Measurements from ENCODE around the gene HSD17B8.

The HSD17B8 gene

GRCh38 chr6:33160096-33160495 is 44.4 kb upstream of the HSD17B8 start:
- no peak for TF ChIP-seq CTCF (IDR thresholded peaks at IDR 0.05; ENCODE audit: insufficient read depth, low read length)
- no peak for TF ChIP-seq SPI1 (IDR thresholded peaks at IDR 0.05; ENCODE audit: borderline replicate concordance, low read depth)
- TF ChIP-seq GABPA (IDR thresholded peaks at IDR 0.05; ENCODE audit: low read depth) = no peak
- no peak for TF ChIP-seq POLR2AphosphoS5 (IDR thresholded peaks at IDR 0.05; ENCODE audit: low read depth)
- TF ChIP-seq, protein P1, sequence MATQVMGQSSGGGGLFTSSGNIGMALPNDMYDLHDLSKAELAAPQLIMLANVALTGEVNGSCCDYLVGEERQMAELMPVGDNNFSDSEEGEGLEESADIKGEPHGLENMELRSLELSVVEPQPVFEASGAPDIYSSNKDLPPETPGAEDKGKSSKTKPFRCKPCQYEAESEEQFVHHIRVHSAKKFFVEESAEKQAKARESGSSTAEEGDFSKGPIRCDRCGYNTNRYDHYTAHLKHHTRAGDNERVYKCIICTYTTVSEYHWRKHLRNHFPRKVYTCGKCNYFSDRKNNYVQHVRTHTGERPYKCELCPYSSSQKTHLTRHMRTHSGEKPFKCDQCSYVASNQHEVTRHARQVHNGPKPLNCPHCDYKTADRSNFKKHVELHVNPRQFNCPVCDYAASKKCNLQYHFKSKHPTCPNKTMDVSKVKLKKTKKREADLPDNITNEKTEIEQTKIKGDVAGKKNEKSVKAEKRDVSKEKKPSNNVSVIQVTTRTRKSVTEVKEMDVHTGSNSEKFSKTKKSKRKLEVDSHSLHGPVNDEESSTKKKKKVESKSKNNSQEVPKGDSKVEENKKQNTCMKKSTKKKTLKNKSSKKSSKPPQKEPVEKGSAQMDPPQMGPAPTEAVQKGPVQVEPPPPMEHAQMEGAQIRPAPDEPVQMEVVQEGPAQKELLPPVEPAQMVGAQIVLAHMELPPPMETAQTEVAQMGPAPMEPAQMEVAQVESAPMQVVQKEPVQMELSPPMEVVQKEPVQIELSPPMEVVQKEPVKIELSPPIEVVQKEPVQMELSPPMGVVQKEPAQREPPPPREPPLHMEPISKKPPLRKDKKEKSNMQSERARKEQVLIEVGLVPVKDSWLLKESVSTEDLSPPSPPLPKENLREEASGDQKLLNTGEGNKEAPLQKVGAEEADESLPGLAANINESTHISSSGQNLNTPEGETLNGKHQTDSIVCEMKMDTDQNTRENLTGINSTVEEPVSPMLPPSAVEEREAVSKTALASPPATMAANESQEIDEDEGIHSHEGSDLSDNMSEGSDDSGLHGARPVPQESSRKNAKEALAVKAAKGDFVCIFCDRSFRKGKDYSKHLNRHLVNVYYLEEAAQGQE (IDR thresholded peaks at IDR 0.05; ENCODE audit: insufficient replicate concordance, low read depth) = no peak
- Histone ChIP-seq H3K27ac (replicated peaks) (no peak overlapping the region), H3K4me3 (replicated peaks; ENCODE audit: insufficient read depth, low read length) (no peak overlapping the region), H3K27me3 (ENCODE audit: insufficient read depth, poor library complexity, severe bottlenecking) (no peaks in the 10 kb centered on the region)
- no peak for DNase-seq (ENCODE audit: low read depth in 1 of 2, low spot score in 1 of 2)

GRCh38 chr6:33160728-33161344 is 43.6 kb upstream of the HSD17B8 start:
- H3K4me3 ChIP-seq (replicated peaks; ENCODE audit: insufficient read depth, low read length) = no peak overlapping the region
- peak in 1 of 2 experiments; percentile 29 for DNase-seq (ENCODE audit: low read depth in 1 of 2, low spot score in 1 of 2)
- no peak overlapping the region for H3K27ac ChIP-seq (replicated peaks)
- no peaks in the 10 kb centered on the region for H3K27me3 ChIP-seq (ENCODE audit: insufficient read depth, poor library complexity, severe bottlenecking)
- no peak for TF ChIP-seq GABPA (IDR thresholded peaks at IDR 0.05; ENCODE audit: low read depth)
- TF ChIP-seq, protein P1 (IDR thresholded peaks at IDR 0.05; ENCODE audit: insufficient replicate concordance, low read depth) = no peak
- TF ChIP-seq CTCF (IDR thresholded peaks at IDR 0.05; ENCODE audit: insufficient read depth, low read length) = no peak
- TF ChIP-seq POLR2AphosphoS5 (IDR thresholded peaks at IDR 0.05; ENCODE audit: low read depth) = no peak
- no peak for TF ChIP-seq SPI1 (IDR thresholded peaks at IDR 0.05; ENCODE audit: borderline replicate concordance, low read depth)

- TF ChIP-seq CTCF (IDR thresholded peaks at IDR 0.05; ENCODE audit: insufficient read depth, low read length) (peak; percentile 77), GABPA (IDR thresholded peaks at IDR 0.05; ENCODE audit: low read depth) (no peak), POLR2AphosphoS5 (IDR thresholded peaks at IDR 0.05; ENCODE audit: low read depth) (0 out of 2 replicates have a peak, but pooled peaks have one; percentile 28), SPI1 (IDR thresholded peaks at IDR 0.05; ENCODE audit: borderline replicate concordance, low read depth) (no peak)
- TF ChIP-seq, protein P1 (IDR thresholded peaks at IDR 0.05; ENCODE audit: insufficient replicate concordance, low read depth) = no peak
- peak; percentile 60 to 71 for DNase-seq (ENCODE audit: low read depth in 1 of 2, low spot score in 1 of 2)
- Histone ChIP-seq H3K27ac (replicated peaks) (no peak overlapping the region), H3K27me3 (ENCODE audit: insufficient read depth, poor library complexity, severe bottlenecking) (no peaks in the 10 kb centered on the region), H3K4me3 (replicated peaks; ENCODE audit: insufficient read depth, low read length) (peak overlapping the region; percentile 41)
These were observed 42.8 kb upstream of the HSD17B8 start for GRCh38 chr6:33161354-33162331.
